ENCODE measurements around the gene GABRP. TPM values are rescaled to one million over a fixed set of nuclear protein-coding genes. Genes with fewer than 3 reads are reported as not detected.

The GABRP gene, protein sequence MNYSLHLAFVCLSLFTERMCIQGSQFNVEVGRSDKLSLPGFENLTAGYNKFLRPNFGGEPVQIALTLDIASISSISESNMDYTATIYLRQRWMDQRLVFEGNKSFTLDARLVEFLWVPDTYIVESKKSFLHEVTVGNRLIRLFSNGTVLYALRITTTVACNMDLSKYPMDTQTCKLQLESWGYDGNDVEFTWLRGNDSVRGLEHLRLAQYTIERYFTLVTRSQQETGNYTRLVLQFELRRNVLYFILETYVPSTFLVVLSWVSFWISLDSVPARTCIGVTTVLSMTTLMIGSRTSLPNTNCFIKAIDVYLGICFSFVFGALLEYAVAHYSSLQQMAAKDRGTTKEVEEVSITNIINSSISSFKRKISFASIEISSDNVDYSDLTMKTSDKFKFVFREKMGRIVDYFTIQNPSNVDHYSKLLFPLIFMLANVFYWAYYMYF
- total RNA-seq (2021; ENCODE audit: unreplicated experiment) (not detected), Bru-seq, nascent RNA (not detected), BruChase-seq, experiment 1, labeled RNA remaining after a 2-hour chase (not detected), BruChase-seq, experiment 2, labeled RNA remaining after a 6-hour chase (not detected)
- polyA plus RNA-seq (2012; ENCODE audit: insufficient read length): not detected
- long read RNA-seq: 0 reads

DNA sequence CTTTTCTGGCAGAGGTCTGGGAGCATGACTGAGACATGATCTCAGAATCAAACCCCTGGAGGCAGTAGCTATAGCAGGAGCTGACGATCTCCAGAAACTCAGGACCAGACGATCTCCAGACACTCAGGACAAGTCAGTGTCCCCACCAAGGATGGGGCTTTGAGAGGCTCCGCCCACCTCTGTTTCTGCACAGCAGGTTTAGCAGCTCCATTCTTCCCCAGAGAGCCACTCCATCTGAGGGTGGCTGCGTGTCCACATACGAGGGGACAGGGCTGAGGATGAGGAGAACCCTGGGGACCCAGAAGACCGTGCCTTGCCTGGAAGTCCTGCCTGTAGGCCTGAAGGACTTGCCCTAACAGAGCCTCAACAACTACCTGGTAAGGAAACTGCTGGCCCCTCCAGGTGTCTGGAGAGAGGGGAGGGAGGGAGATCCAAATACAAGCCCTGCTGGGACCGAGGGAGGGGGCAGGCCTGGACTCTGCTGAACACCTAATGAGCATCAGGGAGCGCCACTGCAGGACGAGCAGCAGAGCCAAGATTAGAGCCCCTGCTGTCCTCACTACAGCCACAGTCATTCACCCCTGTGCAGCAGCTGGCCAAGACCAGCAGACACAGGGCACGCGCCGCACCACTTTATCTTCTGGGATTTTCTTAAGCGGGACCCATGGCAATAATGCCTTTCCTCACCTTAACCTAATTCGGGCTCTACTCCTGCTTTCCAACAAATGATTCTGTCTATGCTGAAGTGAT lies at the start of gene GABRP:
GABRP (plus strand) TSS at position 228 of the 750 bp plus-strand sequence. CDS start 4,891 bp downstream, outside the sequence.
- Histone ChIP-seq H3K4me3 (ENCODE audit: low read depth in 2 of 2, low read length in 2 of 2) (no peak within 1 kb of the TSS), H3K9me3 (ENCODE audit: control insufficient read depth, insufficient read depth, low read depth, low read length) (no peaks in the 10 kb centered on the region), H3K27me3 (ENCODE audit: control insufficient read depth, insufficient read depth, low read length) (no peaks in the 10 kb centered on the region), H3K36me3 (ENCODE audit: control insufficient read depth, insufficient read depth, low read length) (no peaks in the 10 kb centered on the region), H3K4me1 (ENCODE audit: control insufficient read depth, insufficient read depth, low read length) (no peaks in the 10 kb centered on the region), H3K27ac (ENCODE audit: low read length) (no peak within 1 kb of the TSS)
- DNase-seq (ENCODE audit: low read depth, low spot score) (no peak), ATAC-seq (no peak)
- POLR2A ChIA-PET: no interaction called here
- TF ChIP-seq, protein P1, sequence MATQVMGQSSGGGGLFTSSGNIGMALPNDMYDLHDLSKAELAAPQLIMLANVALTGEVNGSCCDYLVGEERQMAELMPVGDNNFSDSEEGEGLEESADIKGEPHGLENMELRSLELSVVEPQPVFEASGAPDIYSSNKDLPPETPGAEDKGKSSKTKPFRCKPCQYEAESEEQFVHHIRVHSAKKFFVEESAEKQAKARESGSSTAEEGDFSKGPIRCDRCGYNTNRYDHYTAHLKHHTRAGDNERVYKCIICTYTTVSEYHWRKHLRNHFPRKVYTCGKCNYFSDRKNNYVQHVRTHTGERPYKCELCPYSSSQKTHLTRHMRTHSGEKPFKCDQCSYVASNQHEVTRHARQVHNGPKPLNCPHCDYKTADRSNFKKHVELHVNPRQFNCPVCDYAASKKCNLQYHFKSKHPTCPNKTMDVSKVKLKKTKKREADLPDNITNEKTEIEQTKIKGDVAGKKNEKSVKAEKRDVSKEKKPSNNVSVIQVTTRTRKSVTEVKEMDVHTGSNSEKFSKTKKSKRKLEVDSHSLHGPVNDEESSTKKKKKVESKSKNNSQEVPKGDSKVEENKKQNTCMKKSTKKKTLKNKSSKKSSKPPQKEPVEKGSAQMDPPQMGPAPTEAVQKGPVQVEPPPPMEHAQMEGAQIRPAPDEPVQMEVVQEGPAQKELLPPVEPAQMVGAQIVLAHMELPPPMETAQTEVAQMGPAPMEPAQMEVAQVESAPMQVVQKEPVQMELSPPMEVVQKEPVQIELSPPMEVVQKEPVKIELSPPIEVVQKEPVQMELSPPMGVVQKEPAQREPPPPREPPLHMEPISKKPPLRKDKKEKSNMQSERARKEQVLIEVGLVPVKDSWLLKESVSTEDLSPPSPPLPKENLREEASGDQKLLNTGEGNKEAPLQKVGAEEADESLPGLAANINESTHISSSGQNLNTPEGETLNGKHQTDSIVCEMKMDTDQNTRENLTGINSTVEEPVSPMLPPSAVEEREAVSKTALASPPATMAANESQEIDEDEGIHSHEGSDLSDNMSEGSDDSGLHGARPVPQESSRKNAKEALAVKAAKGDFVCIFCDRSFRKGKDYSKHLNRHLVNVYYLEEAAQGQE (IDR thresholded peaks at IDR 0.05; ENCODE audit: insufficient read depth in 1 of 2, low read depth in 2 of 2, low read length in 1 of 2): no peak
- CTCF ChIA-PET: no interaction called here
- intact Hi-C loops (cut with micrococcal nuclease; ENCODE audit: unreplicated experiment): no loop called here
- in situ Hi-C loops (cut with HindIII; ENCODE audit: low pct_unique_long_range_greater_than_20kb, low sequenced_read_pairs): no loop called here
- BruUV-seq (replicated peaks): no TSS peak

DNA sequence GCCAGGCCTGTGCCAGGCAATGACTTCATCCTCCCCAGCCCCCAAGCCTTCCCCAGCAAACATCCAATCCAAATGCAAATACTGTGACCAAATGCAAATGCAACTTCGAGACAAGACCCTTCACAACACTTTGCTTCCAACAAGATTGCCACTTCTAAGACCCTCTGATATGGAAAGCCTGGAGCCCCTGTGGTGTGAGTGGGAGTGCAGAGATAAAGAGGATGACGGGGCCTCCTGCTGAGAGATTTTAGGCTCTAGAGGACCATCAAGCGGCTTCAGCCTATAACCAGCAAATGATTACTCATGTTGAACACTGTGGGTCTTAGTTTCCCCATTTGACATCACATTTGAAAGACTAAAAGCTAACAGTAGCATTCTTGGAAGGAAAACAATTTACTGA lies 46.6 kb upstream of the GABRP start:
- no peak for ATAC-seq
- ChIA-PET POLR2A (no interaction called here), CTCF (no interaction called here)
- Histone ChIP-seq H3K4me3 (ENCODE audit: low read depth in 2 of 2, low read length in 2 of 2) (no peak overlapping the region), H3K27me3 (ENCODE audit: control insufficient read depth, insufficient read depth, low read length) (peaks cover 2% of the 10 kb centered on the region; the same call in 1 of the 2 replicates), H3K27ac (ENCODE audit: low read length) (no peak overlapping the region), H3K4me1 (ENCODE audit: control insufficient read depth, insufficient read depth, low read length) (no peaks in the 10 kb centered on the region), H3K36me3 (ENCODE audit: control insufficient read depth, insufficient read depth, low read length) (no peaks in the 10 kb centered on the region), H3K9me3 (ENCODE audit: control insufficient read depth, insufficient read depth, low read depth, low read length) (no peaks in the 10 kb centered on the region)
- intact Hi-C loops (cut with micrococcal nuclease; ENCODE audit: unreplicated experiment): no loop called here
- BruUV-seq (replicated peaks): no TSS peak
- TF ChIP-seq SIN3A (IDR thresholded peaks at IDR 0.05; ENCODE audit: borderline replicate concordance, insufficient read depth, low read depth, low read length) (no peak), POLR2AphosphoS5 (IDR thresholded peaks at IDR 0.05; ENCODE audit: low read depth, low read length) (no peak)
- TF ChIP-seq, protein P1 (IDR thresholded peaks at IDR 0.05; ENCODE audit: insufficient read depth in 1 of 2, low read depth in 2 of 2, low read length in 1 of 2): no peak
- TF ChIP-seq, protein P2, sequence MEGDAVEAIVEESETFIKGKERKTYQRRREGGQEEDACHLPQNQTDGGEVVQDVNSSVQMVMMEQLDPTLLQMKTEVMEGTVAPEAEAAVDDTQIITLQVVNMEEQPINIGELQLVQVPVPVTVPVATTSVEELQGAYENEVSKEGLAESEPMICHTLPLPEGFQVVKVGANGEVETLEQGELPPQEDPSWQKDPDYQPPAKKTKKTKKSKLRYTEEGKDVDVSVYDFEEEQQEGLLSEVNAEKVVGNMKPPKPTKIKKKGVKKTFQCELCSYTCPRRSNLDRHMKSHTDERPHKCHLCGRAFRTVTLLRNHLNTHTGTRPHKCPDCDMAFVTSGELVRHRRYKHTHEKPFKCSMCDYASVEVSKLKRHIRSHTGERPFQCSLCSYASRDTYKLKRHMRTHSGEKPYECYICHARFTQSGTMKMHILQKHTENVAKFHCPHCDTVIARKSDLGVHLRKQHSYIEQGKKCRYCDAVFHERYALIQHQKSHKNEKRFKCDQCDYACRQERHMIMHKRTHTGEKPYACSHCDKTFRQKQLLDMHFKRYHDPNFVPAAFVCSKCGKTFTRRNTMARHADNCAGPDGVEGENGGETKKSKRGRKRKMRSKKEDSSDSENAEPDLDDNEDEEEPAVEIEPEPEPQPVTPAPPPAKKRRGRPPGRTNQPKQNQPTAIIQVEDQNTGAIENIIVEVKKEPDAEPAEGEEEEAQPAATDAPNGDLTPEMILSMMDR (IDR thresholded peaks at IDR 0.05): no peak
- no peak for DNase-seq (ENCODE audit: low read depth, low spot score)
- in situ Hi-C loops (cut with HindIII; ENCODE audit: low pct_unique_long_range_greater_than_20kb, low sequenced_read_pairs): no loop called here

Data from Panc1 (cell line).